Kidney epithelial cell (primary cell): Measurements from ENCODE around the gene SH3TC2. TPM values are rescaled to one million over a fixed set of nuclear protein-coding genes. Genes with fewer than 3 reads are reported as not detected.

ENCODE experiments used
- DNase-seq: peaks from one replicate; pipeline ENCODE4 v3.0.0-alpha.2; 2010; ENCODE audit warnings: low read depth
- H3K27me3 ChIP-seq: 2 replicates; pipeline ENCODE4 v1.6.0; 2011; ENCODE audit warnings: low read length; ENCODE audit not compliant: control insufficient read depth, insufficient read depth
- H3K36me3 ChIP-seq: 2 replicates; pipeline ENCODE4 v1.5.1; 2011; ENCODE audit warnings: low read length; ENCODE audit not compliant: control insufficient read depth, insufficient read depth
- H3K4me3 ChIP-seq: 2 replicates; pipeline ENCODE4 v1.5.1; 2011; ENCODE audit warnings: low read depth, mild to moderate bottlenecking, control low read depth, low read length
- total RNA-seq: library from RNA; depleted of rRNA; stranded (reverse); fragments of >200 nt; gene quantifications from 2 replicates; pipeline ENCODE4 v1.2.3, GENCODE V29; 2015
- TF ChIP-seq, protein P1 (sequence below): IDR thresholded peaks from 2 replicates; pipeline ENCODE4 v1.5.1; 2011; ENCODE audit warnings: mild to moderate bottlenecking, moderate library complexity, low read length, control low read depth, inconsistent platforms; ENCODE audit not compliant: insufficient read depth, poor library complexity, severe bottlenecking

The SH3TC2 gene
- total RNA-seq, 1 donor from 2014 or later, result 8.4 TPM

DNA sequence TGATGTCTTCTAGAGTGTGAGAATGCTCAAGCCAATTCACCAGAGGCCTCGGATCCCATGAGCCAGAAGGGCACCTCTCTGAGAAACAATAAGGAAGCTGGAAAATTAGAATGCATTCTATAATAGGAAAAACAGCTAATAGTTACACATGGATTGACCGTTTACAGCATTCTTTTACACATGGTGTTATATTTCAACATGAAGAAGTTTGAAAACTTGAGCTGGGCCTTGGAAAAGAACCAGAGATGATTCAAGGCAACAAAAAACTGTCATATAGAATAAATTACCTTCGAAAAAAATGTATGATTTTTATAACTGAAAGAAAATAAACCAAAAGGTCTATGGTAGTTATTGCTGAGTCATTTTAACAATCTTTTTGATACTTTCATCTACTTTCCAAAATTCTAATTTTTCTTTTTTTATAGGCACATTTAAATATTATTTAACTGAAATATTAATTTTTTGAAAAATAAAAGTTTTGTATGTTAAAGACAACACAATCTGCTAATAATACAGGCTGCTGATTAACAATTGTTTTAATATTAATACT is 6.2 kb downstream of the SH3TC2 start:
- DNase-seq, result no peak
- TF ChIP-seq, protein P1, sequence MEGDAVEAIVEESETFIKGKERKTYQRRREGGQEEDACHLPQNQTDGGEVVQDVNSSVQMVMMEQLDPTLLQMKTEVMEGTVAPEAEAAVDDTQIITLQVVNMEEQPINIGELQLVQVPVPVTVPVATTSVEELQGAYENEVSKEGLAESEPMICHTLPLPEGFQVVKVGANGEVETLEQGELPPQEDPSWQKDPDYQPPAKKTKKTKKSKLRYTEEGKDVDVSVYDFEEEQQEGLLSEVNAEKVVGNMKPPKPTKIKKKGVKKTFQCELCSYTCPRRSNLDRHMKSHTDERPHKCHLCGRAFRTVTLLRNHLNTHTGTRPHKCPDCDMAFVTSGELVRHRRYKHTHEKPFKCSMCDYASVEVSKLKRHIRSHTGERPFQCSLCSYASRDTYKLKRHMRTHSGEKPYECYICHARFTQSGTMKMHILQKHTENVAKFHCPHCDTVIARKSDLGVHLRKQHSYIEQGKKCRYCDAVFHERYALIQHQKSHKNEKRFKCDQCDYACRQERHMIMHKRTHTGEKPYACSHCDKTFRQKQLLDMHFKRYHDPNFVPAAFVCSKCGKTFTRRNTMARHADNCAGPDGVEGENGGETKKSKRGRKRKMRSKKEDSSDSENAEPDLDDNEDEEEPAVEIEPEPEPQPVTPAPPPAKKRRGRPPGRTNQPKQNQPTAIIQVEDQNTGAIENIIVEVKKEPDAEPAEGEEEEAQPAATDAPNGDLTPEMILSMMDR, result no peak

DNA sequence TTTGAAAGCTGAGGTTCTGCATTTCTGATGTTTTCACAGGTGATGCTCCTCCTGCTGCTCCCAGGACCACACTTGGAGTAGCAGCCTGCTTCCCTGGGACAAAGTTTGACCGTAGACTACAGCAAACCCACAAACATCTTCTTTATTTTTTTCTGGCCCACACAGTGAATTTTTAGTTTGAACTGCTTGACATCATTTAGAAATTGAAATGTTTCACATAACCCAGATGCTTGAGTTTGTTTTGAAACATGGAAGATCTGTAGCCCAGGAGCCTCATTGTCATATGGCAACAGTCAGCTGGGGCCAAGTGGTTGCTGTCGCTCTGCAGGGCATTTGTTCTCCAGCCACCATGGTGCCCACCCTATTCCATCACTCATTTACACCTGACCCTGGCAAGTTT is 8.4 kb downstream of the SH3TC2 start:
- H3K4me3 ChIP-seq, result no peak overlapping the region
- DNase-seq, result no peak
- no peaks in the 10 kb centered on the region for H3K36me3 ChIP-seq
- H3K27me3 ChIP-seq, result no peaks in the 10 kb centered on the region
- TF ChIP-seq, protein P1, result no peak

More for the DNA sequence above, 6.2 kb downstream of the SH3TC2 start:
- H3K27me3 ChIP-seq, result no peaks in the 10 kb centered on the region
- no peak overlapping the region for H3K4me3 ChIP-seq
- H3K36me3 ChIP-seq, result no peaks in the 10 kb centered on the region

DNA sequence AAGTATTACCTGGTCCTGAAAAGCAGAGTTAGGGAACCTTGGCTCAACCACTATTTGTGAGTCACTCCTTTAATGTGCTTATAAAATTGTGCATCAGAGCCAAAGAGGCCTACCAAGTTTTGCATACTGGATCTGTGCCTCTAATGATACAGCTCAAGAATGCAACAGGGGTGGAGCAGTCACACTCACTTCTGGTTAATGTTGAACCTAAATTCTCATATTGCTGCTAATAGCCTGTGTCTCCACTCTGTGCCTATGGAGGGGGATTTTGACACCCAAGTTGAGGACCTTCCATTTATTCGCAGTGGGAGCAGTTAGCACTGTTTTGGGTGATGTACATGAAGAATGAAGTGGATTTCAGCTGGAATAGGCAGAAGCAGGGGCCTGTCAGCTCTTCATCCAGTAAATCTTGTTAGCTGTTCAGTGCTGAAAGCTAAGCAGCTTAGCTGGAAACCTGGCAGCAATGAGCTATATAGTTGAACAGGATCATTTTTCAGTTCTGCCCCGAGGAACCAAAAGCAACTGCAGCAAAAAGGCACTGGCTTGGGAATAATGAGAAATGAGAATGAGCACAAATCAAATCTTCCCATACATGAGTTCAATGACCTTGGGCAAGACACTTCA is 9.7 kb downstream of the SH3TC2 start:
- peak; percentile 50 for DNase-seq
- Histone ChIP-seq H3K36me3 (no peaks in the 10 kb centered on the region), H3K27me3 (no peaks in the 10 kb centered on the region), H3K4me3 (no peak overlapping the region)
- TF ChIP-seq, protein P1, result no peak

DNA sequence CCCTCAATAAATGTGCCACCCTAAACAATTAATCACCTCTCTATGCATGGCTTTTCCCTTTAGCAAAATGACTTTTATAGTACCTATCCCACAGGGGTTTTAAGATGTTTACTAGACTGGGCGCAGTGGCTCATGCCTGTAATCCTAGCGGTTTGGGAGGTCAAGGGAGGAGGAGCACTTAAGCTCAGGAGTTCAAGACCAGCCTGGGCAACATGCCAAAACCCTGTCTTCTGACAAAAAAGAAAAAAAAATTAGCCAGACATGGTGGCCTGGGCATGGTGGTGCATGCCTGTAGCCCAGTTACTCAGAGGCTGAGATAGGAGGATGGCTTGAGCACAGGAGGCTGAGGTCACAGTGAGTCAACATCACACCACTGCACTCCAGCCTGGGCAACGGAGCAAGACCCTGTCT is 13.5 kb downstream of the SH3TC2 start:
- Histone ChIP-seq H3K4me3 (no peak overlapping the region), H3K27me3 (no peaks in the 10 kb centered on the region), H3K36me3 (no peaks in the 10 kb centered on the region)
- TF ChIP-seq, protein P1, result no peak
- DNase-seq, result no peak

DNA sequence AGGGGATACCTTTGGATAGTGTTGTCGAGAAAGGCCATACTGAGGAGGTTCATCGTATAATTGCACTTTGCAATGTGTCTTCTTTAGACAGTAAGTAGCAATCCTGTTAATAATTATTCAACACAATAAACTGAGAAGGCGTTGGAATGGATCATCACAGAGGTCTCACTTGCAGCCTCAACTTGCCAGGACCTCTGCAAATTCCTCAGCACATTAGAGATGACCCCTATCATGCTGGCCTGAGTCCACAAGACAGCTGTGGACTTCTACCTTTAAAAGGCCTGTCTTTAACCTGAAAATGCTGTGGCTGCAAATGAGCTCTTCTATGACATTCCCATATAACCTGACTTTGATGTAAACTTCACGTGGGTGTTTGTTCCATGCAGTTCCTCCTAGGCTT is 14.1 kb downstream of the SH3TC2 start:
- no peaks in the 10 kb centered on the region for H3K36me3 ChIP-seq
- H3K4me3 ChIP-seq, result no peak overlapping the region
- DNase-seq, result no peak
- TF ChIP-seq, protein P1, result no peak
- H3K27me3 ChIP-seq, result no peaks in the 10 kb centered on the region

DNA sequence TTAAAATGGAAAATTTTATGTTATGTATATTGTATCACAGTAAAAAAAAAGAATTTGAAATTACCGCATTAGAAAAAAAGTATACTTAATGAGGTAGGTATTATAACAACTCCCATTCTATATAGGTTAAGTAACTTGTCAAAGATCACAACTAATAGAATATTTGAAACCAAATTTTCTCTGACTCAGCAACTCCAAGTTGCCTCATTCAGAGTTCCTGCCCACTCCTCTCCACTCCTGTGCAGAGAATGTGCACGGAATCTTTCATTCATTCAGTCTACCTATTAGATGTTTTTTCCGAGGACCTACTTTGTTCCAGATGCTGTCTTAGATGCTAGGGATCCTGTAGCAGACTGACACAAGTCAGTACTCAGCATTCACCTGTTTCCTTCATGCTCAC is 15.4 kb downstream of the SH3TC2 start:
- H3K4me3 ChIP-seq, result no peak overlapping the region
- DNase-seq, result no peak
- H3K36me3 ChIP-seq, result no peaks in the 10 kb centered on the region
- TF ChIP-seq, protein P1, result no peak
- no peaks in the 10 kb centered on the region for H3K27me3 ChIP-seq
